ENCODE measurements around the gene DNAJC30. TPM values are rescaled to one million over a fixed set of nuclear protein-coding genes. Genes with fewer than 3 reads are reported as not detected.

Gene DNAJC30
- total and polyA plus RNA-seq, 2 experiments from 2014 or later, result 2.8 to 5.6 TPM

DNA sequence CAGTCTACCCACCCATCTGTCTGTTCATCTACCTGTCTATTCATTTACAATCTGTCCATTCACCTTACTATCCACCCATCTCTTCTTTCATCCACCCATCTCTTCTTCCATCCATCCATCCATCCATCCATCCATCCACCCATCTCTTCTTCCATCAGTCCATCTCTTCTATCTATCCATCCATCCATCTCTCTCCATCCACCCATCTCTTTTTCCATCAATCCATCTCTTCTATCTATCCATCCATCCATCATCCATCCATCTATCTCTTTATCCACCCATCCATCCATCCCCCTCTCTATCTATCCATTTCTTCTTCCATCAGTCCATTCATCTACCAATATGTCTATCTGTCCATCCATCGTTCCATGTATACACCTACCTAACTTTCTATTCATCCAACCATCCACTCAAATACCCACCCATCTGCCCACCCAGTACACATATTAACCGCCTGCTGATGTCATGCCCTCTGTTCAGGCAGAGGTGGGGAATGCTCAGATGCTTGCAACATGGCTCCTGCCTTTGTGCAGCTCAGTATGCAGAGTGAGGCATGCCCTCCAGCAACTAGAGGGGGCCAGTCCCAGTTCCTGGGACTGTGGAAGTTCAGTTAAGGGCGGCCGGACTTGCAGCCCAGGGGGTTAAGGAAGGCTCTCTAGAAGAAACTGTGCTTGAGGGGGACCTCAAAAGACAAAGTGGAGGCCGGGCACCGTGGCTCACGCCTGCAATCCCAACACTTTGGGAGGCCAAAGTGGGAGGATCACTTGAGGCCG lies 47.6 kb downstream of the DNAJC30 start:
- H3K27ac Mint-ChIP-seq, result no peak overlapping the region
- H3K27me3 Mint-ChIP-seq (ENCODE audit: insufficient read depth, low read depth, poor library complexity), result peaks cover 11% of the 10 kb centered on the region
- no peak overlapping the region for H3K4me3 Mint-ChIP-seq
- Histone ChIP-seq H3F3A (replicated peaks; ENCODE audit: low read depth) (no peaks in the 10 kb centered on the region), H3K36me3 (ENCODE audit: insufficient read depth) (no peaks in the 10 kb centered on the region), H3K4me1 (ENCODE audit: insufficient read depth) (no peaks in the 10 kb centered on the region), H2AFZ (no peak overlapping the region), H3K27me3 (ENCODE audit: insufficient read depth) (no peaks in the 10 kb centered on the region), H3K27ac (ENCODE audit: low read depth) (no peak overlapping the region), H3K4me3 (no peak overlapping the region), H3K9me2 (ENCODE audit: insufficient read depth) (no peaks in the 10 kb centered on the region; the same call in 1 of the 2 replicates), H4K20me1 (replicated peaks; ENCODE audit: insufficient read depth) (no peaks in the 10 kb centered on the region; the same call in 1 of the 2 replicates), H3K4me2 (no peak overlapping the region; the same call in 1 of the 2 replicates), H3K79me2 (replicated peaks; ENCODE audit: insufficient read depth) (no peaks in the 10 kb centered on the region)
- ATAC-seq (peak; percentile 38; the same call in 2 of the 3 replicates), DNase-seq (ENCODE audit: low spot score) (no peak)
- TF ChIP-seq CREB1 (CRISPR knock-in tag; IDR thresholded peaks at IDR 0.05; ENCODE audit: low read depth) (no peak), ZNF331 (CRISPR knock-in tag; IDR thresholded peaks at IDR 0.05; ENCODE audit: low read depth) (no peak), ZNF114 (CRISPR knock-in tag; IDR thresholded peaks at IDR 0.05) (no peak), POLR2AphosphoS5 (IDR thresholded peaks at IDR 0.05; ENCODE audit: low read depth) (no peak), NANOG (IDR thresholded peaks at IDR 0.05; ENCODE audit: borderline replicate concordance) (no peak), JUNB (IDR thresholded peaks at IDR 0.05; ENCODE audit: unreplicated experiment) (no peak), STAT1 (IDR thresholded peaks at IDR 0.05; ENCODE audit: unreplicated experiment) (no peak), EZH2phosphoT487 (IDR thresholded peaks at IDR 0.05; ENCODE audit: unreplicated experiment) (no peak)
- TF ChIP-seq, protein P1, sequence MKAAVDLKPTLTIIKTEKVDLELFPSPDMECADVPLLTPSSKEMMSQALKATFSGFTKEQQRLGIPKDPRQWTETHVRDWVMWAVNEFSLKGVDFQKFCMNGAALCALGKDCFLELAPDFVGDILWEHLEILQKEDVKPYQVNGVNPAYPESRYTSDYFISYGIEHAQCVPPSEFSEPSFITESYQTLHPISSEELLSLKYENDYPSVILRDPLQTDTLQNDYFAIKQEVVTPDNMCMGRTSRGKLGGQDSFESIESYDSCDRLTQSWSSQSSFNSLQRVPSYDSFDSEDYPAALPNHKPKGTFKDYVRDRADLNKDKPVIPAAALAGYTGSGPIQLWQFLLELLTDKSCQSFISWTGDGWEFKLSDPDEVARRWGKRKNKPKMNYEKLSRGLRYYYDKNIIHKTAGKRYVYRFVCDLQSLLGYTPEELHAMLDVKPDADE (IDR thresholded peaks at IDR 0.05), result no peak
- TF ChIP-seq, protein P2, sequence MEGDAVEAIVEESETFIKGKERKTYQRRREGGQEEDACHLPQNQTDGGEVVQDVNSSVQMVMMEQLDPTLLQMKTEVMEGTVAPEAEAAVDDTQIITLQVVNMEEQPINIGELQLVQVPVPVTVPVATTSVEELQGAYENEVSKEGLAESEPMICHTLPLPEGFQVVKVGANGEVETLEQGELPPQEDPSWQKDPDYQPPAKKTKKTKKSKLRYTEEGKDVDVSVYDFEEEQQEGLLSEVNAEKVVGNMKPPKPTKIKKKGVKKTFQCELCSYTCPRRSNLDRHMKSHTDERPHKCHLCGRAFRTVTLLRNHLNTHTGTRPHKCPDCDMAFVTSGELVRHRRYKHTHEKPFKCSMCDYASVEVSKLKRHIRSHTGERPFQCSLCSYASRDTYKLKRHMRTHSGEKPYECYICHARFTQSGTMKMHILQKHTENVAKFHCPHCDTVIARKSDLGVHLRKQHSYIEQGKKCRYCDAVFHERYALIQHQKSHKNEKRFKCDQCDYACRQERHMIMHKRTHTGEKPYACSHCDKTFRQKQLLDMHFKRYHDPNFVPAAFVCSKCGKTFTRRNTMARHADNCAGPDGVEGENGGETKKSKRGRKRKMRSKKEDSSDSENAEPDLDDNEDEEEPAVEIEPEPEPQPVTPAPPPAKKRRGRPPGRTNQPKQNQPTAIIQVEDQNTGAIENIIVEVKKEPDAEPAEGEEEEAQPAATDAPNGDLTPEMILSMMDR (conservative IDR thresholded peaks at IDR 0.05; ENCODE audit: low read depth in 2 of 2), result no peak
- peaks cover 3% of the 10 kb centered on the region; the same call in 2 of the 3 replicates for H3K4me1 Mint-ChIP-seq
- H3K9me3 Mint-ChIP-seq, result peaks cover 3% of the 10 kb centered on the region; the same call in 2 of the 3 replicates
- no peaks in the 10 kb centered on the region for H3K36me3 Mint-ChIP-seq (ENCODE audit: low read depth)

DNA sequence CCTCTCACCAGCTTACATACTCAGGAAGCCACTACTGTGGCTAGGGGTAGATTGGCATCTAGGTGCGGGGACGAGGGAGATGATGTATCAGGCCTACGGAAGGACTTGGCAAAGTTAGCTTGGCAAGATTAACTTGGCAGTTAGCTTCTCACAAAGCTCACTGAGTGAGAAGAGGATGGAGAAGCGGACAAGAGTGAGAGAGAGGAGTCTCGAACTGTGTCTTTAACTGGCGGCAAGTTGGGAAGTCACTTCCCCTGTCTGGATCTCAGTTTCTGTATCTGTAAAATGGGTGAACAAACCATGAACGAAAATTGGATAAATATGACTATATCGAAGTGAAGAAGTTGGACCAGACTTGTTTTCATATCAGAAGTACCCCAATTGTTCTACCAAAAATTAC lies 49.4 kb downstream of the DNAJC30 start:
- no peaks in the 10 kb centered on the region; the same call in 2 of the 3 replicates for H3K9me3 Mint-ChIP-seq
- no peak overlapping the region for H3K4me2 ChIP-seq
- H3K27me3 Mint-ChIP-seq (ENCODE audit: insufficient read depth, low read depth, poor library complexity), result peaks cover 14% of the 10 kb centered on the region
- no peak for TF ChIP-seq STAT1 (IDR thresholded peaks at IDR 0.05; ENCODE audit: unreplicated experiment)
- no peak for TF ChIP-seq ZNF331 (CRISPR knock-in tag; IDR thresholded peaks at IDR 0.05; ENCODE audit: low read depth)
- TF ChIP-seq CREB1 (CRISPR knock-in tag; IDR thresholded peaks at IDR 0.05; ENCODE audit: low read depth), result no peak
- TF ChIP-seq, protein P1 (IDR thresholded peaks at IDR 0.05), result no peak
- TF ChIP-seq NANOG (IDR thresholded peaks at IDR 0.05; ENCODE audit: borderline replicate concordance), result no peak
- TF ChIP-seq JUNB (IDR thresholded peaks at IDR 0.05; ENCODE audit: unreplicated experiment), result no peak
- no peak for TF ChIP-seq POLR2AphosphoS5 (IDR thresholded peaks at IDR 0.05; ENCODE audit: low read depth)

More for the DNA sequence above, 49.4 kb downstream of the DNAJC30 start:
- no peak overlapping the region for H3K27ac ChIP-seq (ENCODE audit: low read depth)
- Mint-ChIP-seq H3K4me1 (peaks cover 3% of the 10 kb centered on the region; the same call in 2 of the 3 replicates), H3K4me3 (no peak overlapping the region), H3K27ac (no peak overlapping the region), H3K36me3 (ENCODE audit: low read depth) (no peaks in the 10 kb centered on the region; the same call in 2 of the 3 replicates)
- H3K4me1 ChIP-seq (ENCODE audit: insufficient read depth), result no peaks in the 10 kb centered on the region
- no peaks in the 10 kb centered on the region for H3K27me3 ChIP-seq (ENCODE audit: insufficient read depth)
- no peaks in the 10 kb centered on the region; the same call in 1 of the 2 replicates for H3K9me2 ChIP-seq (ENCODE audit: insufficient read depth)
- ATAC-seq, result no peak
- H3F3A ChIP-seq (replicated peaks; ENCODE audit: low read depth), result no peaks in the 10 kb centered on the region
- no peaks in the 10 kb centered on the region for H3K79me2 ChIP-seq (replicated peaks; ENCODE audit: insufficient read depth)
- no peaks in the 10 kb centered on the region for H3K36me3 ChIP-seq (ENCODE audit: insufficient read depth)
- no peak overlapping the region for H3K4me3 ChIP-seq
- H4K20me1 ChIP-seq (replicated peaks; ENCODE audit: insufficient read depth), result no peaks in the 10 kb centered on the region; the same call in 1 of the 2 replicates
- DNase-seq (ENCODE audit: low spot score), result no peak
- H2AFZ ChIP-seq, result no peak overlapping the region
